Measurements from ENCODE around the gene MOV10. TPM values are rescaled to one million over a fixed set of nuclear protein-coding genes. Genes with fewer than 3 reads are reported as not detected.

MOV10 gene
- total and polyA plus RNA-seq, 9 of the 15 experiments (the other 6 are each of a cell fraction or from before 2014, with no cell fraction given) = 16.7 to 105 (median 49.5) TPM

- TF ChIP-seq RREB1 (CRISPR knock-in tag; IDR thresholded peaks at IDR 0.05) (no peak; the same call in 1 of the 2 replicates), ZBTB2 (IDR thresholded peaks at IDR 0.05) (peak; percentile 34; the same call in 1 of the 2 replicates), ZNF324 (CRISPR knock-in tag; IDR thresholded peaks at IDR 0.05) (0 out of 2 replicates have a peak, but pooled peaks have one; percentile 37), POLR2H (tag; IDR thresholded peaks at IDR 0.05; ENCODE audit: low read depth) (peak; percentile 60), ZNF347 (CRISPR knock-in tag; IDR thresholded peaks at IDR 0.05; ENCODE audit: low read depth) (peak; percentile 34; the same call in 1 of the 2 replicates), TOE1 (IDR thresholded peaks at IDR 0.05; ENCODE audit: borderline replicate concordance) (peak; percentile 53; the same call in 1 of the 2 replicates), TOE1 (CRISPR knock-in tag; IDR thresholded peaks at IDR 0.05; ENCODE audit: borderline replicate concordance, low read depth) (no peak), CBFA2T3 (IDR thresholded peaks at IDR 0.05) (no peak), CHCHD3 (CRISPR knock-in tag; IDR thresholded peaks at IDR 0.05) (peak; percentile 14; the same call in 1 of the 2 replicates), CBFB (CRISPR knock-in tag; IDR thresholded peaks at IDR 0.05) (no peak), MAZ (CRISPR knock-in tag; conservative IDR thresholded peaks at IDR 0.05 in 1 of 2, IDR thresholded peaks at IDR 0.05 in 1 of 2) (peak; percentile 71 to 87), ZBTB17 (CRISPR knock-in tag; IDR thresholded peaks at IDR 0.05) (peak; percentile 79), ZNF699 (CRISPR knock-in tag; IDR thresholded peaks at IDR 0.05; ENCODE audit: insufficient replicate concordance) (no peak), DEAF1 (CRISPR knock-in tag; IDR thresholded peaks at IDR 0.05) (0 out of 2 replicates have a peak, but pooled peaks have one; percentile 22)
Measured at GRCh38 chr1:112674440-112674985, at the start of gene MOV10 (continued).
